Measurements from ENCODE around the gene KIAA1549. TPM values are rescaled to one million over a fixed set of nuclear protein-coding genes. Genes with fewer than 3 reads are reported as not detected.
"Not testable (repeated sequence)": the region's sequence is repeated elsewhere in the genome, so short reads cannot be mapped to it uniquely, and the experiment has no call there.

Gene KIAA1549
- total and polyA plus RNA-seq, 2 of the 4 experiments (the other 2 are of a cell fraction): 1.3 to 3.3 TPM

DNA sequence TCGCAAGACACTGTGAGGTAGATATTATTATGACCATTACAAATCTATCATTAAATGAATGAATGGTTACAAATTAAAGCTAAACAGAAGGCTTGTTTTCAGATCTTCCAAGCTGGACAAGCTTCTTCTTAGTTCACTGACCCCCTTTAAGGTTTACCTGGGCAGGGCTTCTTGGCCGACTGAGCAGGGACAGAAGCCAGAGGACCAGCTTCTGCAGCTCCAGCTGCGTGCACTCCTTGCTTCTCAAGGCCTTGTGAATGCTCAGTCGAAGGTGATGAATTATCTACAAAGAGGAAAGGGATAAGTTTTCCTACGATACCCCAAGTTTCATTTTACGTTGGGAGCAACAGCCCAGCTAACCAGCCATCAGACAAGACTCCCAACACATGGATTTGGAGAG is 45.4 kb upstream of the KIAA1549 start:
- TF ChIP-seq FOS (IDR thresholded peaks at IDR 0.05; ENCODE audit: low read depth, low read length): no peak
- ATAC-seq (ENCODE audit: low read depth) (no peak), DNase-seq (no peak)
- POLR2A ChIA-PET (ENCODE audit: unreplicated experiment): no interaction called here
- Histone ChIP-seq H3K4ac (ENCODE audit: low read depth, low read length) (no peak overlapping the region), H4K91ac (ENCODE audit: insufficient read depth, low read depth, low read length) (no peak overlapping the region), H4K5ac (ENCODE audit: low read depth, low read length) (no peak overlapping the region), H2BK20ac (ENCODE audit: low read depth, low read length) (no peak overlapping the region), H2AK9ac (replicated peaks; ENCODE audit: low read depth, low read length, poor library complexity) (no peak overlapping the region), H3K18ac (ENCODE audit: low read depth, low read length) (no peak overlapping the region), H3K9me3 (ENCODE audit: control insufficient read depth, insufficient read depth, low read length) (no peaks in the 10 kb centered on the region), H2AFZ (replicated peaks; ENCODE audit: low read length, poor library complexity) (no peak overlapping the region), H3K4me2 (ENCODE audit: low read depth, low read length) (no peak overlapping the region), H3K56ac (ENCODE audit: extremely low read depth, insufficient read depth, low read length) (no peak overlapping the region), H3K27ac (ENCODE audit: insufficient read depth, low read length) (no peak overlapping the region), H3K36me3 (ENCODE audit: control insufficient read depth, insufficient read depth, low read length) (peaks cover 51% of the 10 kb centered on the region), H2BK120ac (ENCODE audit: low read depth, low read length) (no peak overlapping the region), H3K4me3 (ENCODE audit: insufficient read depth, low read depth, low read length) (no peak overlapping the region), H3K27me3 (ENCODE audit: control insufficient read depth, insufficient read depth, low read length) (no peaks in the 10 kb centered on the region), H2AK5ac (ENCODE audit: low read depth, low read length) (no peak overlapping the region), H3K14ac (replicated peaks; ENCODE audit: low read depth, low read length) (no peak overlapping the region), H2BK15ac (ENCODE audit: low read depth, low read length) (no peak overlapping the region), H4K20me1 (ENCODE audit: insufficient read depth, low read length) (no peaks in the 10 kb centered on the region), H3K4me1 (ENCODE audit: control insufficient read depth, insufficient read depth, low read length) (peaks cover 3% of the 10 kb centered on the region), H2BK5ac (ENCODE audit: low read depth, low read length, poor library complexity, severe bottlenecking) (no peak overlapping the region), H3K9ac (ENCODE audit: low read depth, low read length) (no peak overlapping the region), H3K23ac (ENCODE audit: low read depth, low read length) (no peak overlapping the region), H3K79me1 (ENCODE audit: low read depth in 1 of 2, low read length in 2 of 2) (peaks cover 16 to 36% of the 10 kb centered on the region in 2 experiments; a peak in 3 of 4 replicates), H4K8ac (ENCODE audit: low read depth in 2 of 2, low read length in 2 of 2) (no peak overlapping the region), H3K9me1 (ENCODE audit: insufficient read depth, low read length) (0 out of 2 replicates have a peak, but pooled peaks cover 3% of the 10 kb centered on the region)
- BruUV-seq (replicated peaks): no TSS peak
- intact Hi-C loops (cut with micrococcal nuclease) (no loop called here), dilution Hi-C loops (cut with HindIII; ENCODE audit: low sequenced_read_pairs, unreplicated experiment) (no loop called here), in situ Hi-C loops (cut with MboI; ENCODE audit: low sequenced_read_pairs) (no loop called here)
- CTCF ChIA-PET: no interaction called here
- no CpG with 5 or more reads among the region's 6 CpGs for WGBS, 2 experiments (ENCODE audit: extremely low coverage in 2 of 2, insufficient read length in 1 of 2)

DNA sequence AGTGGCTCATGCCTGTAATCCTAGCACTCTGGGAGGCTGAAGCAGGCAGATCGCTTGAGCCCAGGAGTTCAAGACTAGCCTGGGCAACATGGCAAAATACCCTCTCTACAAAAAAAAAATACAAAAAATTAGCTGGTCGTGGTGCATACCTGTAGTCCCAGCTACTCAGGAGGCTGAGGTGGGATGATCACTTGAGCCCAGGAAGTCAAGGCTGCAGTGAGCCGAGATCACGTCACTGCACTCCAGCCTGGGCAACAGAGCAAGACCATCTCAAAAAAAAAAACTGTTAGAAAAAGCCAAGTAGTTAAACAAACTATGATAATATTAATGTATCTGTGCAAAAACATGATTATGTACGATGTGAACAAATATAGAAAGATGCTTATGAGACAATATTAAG is 44.7 kb upstream of the KIAA1549 start:
- ATAC-seq (ENCODE audit: low read depth); H3K4me3 ChIP-seq (ENCODE audit: insufficient read depth, low read depth, low read length); H3K4me2 ChIP-seq (ENCODE audit: low read depth, low read length); H3K56ac ChIP-seq (ENCODE audit: extremely low read depth, insufficient read depth, low read length); H3K27ac ChIP-seq (ENCODE audit: insufficient read depth, low read length); H2BK120ac ChIP-seq (ENCODE audit: low read depth, low read length); H3K9me3 ChIP-seq (ENCODE audit: control insufficient read depth, insufficient read depth, low read length); H3K27me3 ChIP-seq (ENCODE audit: control insufficient read depth, insufficient read depth, low read length); H4K91ac ChIP-seq (ENCODE audit: insufficient read depth, low read depth, low read length); H3K9me1 ChIP-seq (ENCODE audit: insufficient read depth, low read length); H2AFZ ChIP-seq (replicated peaks; ENCODE audit: low read length, poor library complexity); H3K4me1 ChIP-seq (ENCODE audit: control insufficient read depth, insufficient read depth, low read length); H3K23ac ChIP-seq (ENCODE audit: low read depth, low read length); H4K8ac ChIP-seq (ENCODE audit: low read depth in 2 of 2, low read length in 2 of 2); H2BK15ac ChIP-seq (ENCODE audit: low read depth, low read length); dilution Hi-C loops (cut with HindIII; ENCODE audit: low sequenced_read_pairs, unreplicated experiment); H3K4ac ChIP-seq (ENCODE audit: low read depth, low read length); H4K5ac ChIP-seq (ENCODE audit: low read depth, low read length); H3K9ac ChIP-seq (ENCODE audit: low read depth, low read length); intact Hi-C loops (cut with micrococcal nuclease); H2BK20ac ChIP-seq (ENCODE audit: low read depth, low read length); POLR2A ChIA-PET (ENCODE audit: unreplicated experiment); DNase-seq; H3K14ac ChIP-seq (replicated peaks; ENCODE audit: low read depth, low read length); H2BK5ac ChIP-seq (ENCODE audit: low read depth, low read length, poor library complexity, severe bottlenecking); H2AK5ac ChIP-seq (ENCODE audit: low read depth, low read length); H3K18ac ChIP-seq (ENCODE audit: low read depth, low read length); in situ Hi-C loops (cut with MboI; ENCODE audit: low sequenced_read_pairs); H2AK9ac ChIP-seq (replicated peaks; ENCODE audit: low read depth, low read length, poor library complexity); H4K20me1 ChIP-seq (ENCODE audit: insufficient read depth, low read length); BruUV-seq (replicated peaks): not testable (repeated sequence)
- CTCF ChIA-PET: interaction anchor here (1.0 kb wide), 1 partner anchor 9 kb away, joined by 3 read pairs; no protein-coding TSS in a partner anchor
- Histone ChIP-seq H3K36me3 (ENCODE audit: control insufficient read depth, insufficient read depth, low read length) (peaks cover 47% of the 10 kb centered on the region), H3K79me1 (ENCODE audit: low read depth in 1 of 2, low read length in 2 of 2) (peaks cover 16 to 29% of the 10 kb centered on the region in 2 experiments; a peak in 3 of 4 replicates)
- WGBS, 2 experiments (ENCODE audit: extremely low coverage in 2 of 2, insufficient read length in 1 of 2): no CpG with 5 or more reads among the region's 5 CpGs
